ENCODE measurements around the gene ZMAT3. TPM values are rescaled to one million over a fixed set of nuclear protein-coding genes. Genes with fewer than 3 reads are reported as not detected.

ZMAT3 gene
- total and polyA plus RNA-seq, 2 of the 8 experiments (the other 6 are each of a cell fraction or from before 2014, with no cell fraction given), result 5.0 to 9.2 TPM

DNA sequence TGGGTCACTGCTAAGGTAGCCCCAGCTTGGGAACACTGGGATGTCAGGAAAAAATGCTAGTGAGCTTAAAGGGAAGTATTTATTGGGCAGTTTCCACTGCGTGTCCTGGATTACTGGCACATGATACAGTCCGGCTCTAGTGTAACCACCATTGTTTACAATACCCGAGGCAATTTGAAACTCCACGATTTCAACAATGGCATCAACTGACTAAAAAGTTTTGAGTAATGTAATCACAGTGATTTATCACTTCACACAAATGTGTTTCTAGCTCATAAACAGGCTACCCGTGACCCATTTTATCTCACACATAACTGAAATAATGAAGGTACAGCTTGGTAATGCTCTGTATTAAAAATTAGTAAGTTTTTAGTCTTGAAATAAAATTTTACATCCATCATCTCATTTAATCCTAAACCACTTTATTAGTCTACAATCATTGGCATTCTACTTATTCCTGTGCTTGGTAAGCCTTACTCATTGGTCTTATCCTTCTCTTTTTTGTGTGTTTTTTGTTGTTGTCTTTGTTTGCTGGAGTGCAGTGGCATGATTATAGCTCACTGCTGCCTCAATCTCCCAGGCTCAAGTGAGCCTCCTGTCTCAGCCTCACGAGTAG is 7.6 kb downstream of the ZMAT3 start:
- no peaks in the 10 kb centered on the region for H3K27me3 ChIP-seq (replicated peaks in 1 of 4; ENCODE audit: control insufficient read depth in 3 of 4, extremely low read depth in 1 of 4, insufficient read depth in 3 of 4, low read length in 3 of 4)
- H3K4me3 ChIP-seq (ENCODE audit: extremely low read depth in 1 of 4, insufficient read depth in 2 of 4, low read depth in 3 of 4, low read length in 4 of 4), result no peak overlapping the region
- H3K27ac ChIP-seq (ENCODE audit: low read depth, low read length), result no peak overlapping the region
- H4K5ac ChIP-seq (ENCODE audit: insufficient read length, low read depth, low read length), result no peak overlapping the region
- H3K14ac ChIP-seq (ENCODE audit: insufficient read length), result no peak overlapping the region
- H3K23ac ChIP-seq (ENCODE audit: insufficient read length), result no peak overlapping the region
- H2BK120ac ChIP-seq (replicated peaks; ENCODE audit: low read depth, low read length), result no peak overlapping the region
- H2AK5ac ChIP-seq (ENCODE audit: low read depth, low read length), result no peak overlapping the region; the same call in 1 of the 2 replicates
- DNase-seq (ENCODE audit: low read depth in 1 of 2, low spot score in 2 of 2) (no peak), FAIRE-seq (no peak)
- no peak overlapping the region for H2BK15ac ChIP-seq (ENCODE audit: low read length)
- H3K23me2 ChIP-seq (ENCODE audit: low read depth, low read length), result no peaks in the 10 kb centered on the region
- no peak overlapping the region for H2BK12ac ChIP-seq (ENCODE audit: low read depth, low read length)
- H4K20me1 ChIP-seq (replicated peaks in 1 of 2; ENCODE audit: control insufficient read depth in 1 of 2, insufficient read depth in 2 of 2, low read length in 2 of 2), result no peaks in the 10 kb centered on the region
- no peak overlapping the region for H3K4ac ChIP-seq (replicated peaks; ENCODE audit: insufficient read length, low read depth, low read length)
- H4K8ac ChIP-seq (ENCODE audit: extremely low read depth, insufficient read depth, low read length), result no peak overlapping the region
- no peaks in the 10 kb centered on the region for H3K79me1 ChIP-seq (ENCODE audit: low read depth, low read length)
- H3K56ac ChIP-seq (replicated peaks; ENCODE audit: insufficient read length, low read depth, low read length), result no peak overlapping the region
- peaks cover 0 to 5% (median 0%) of the 10 kb centered on the region in 4 experiments; a peak in 1 of 7 replicates for H3K4me1 ChIP-seq (replicated peaks in 1 of 4; ENCODE audit: control insufficient read depth in 3 of 4, insufficient read depth in 4 of 4, low read length in 3 of 4)
- no peak overlapping the region for H2BK20ac ChIP-seq (ENCODE audit: low read length)
- TF ChIP-seq CTBP2 (IDR thresholded peaks at IDR 0.05; ENCODE audit: borderline replicate concordance, insufficient read depth, insufficient read length, low read length) (no peak), RBBP5 (IDR thresholded peaks at IDR 0.05; ENCODE audit: borderline replicate concordance, low read depth, low read length) (no peak), JUND (IDR thresholded peaks at IDR 0.05; ENCODE audit: low read length) (no peak), PHF8 (conservative IDR thresholded peaks at IDR 0.05; ENCODE audit: low read depth, low read length) (no peak), TBP (IDR thresholded peaks at IDR 0.05; ENCODE audit: low read depth, low read length) (no peak), RFX5 (IDR thresholded peaks at IDR 0.05; ENCODE audit: borderline replicate concordance, low read depth, low read length) (no peak), GTF2F1 (IDR thresholded peaks at IDR 0.05; ENCODE audit: borderline replicate concordance, low read depth, low read length) (no peak), SP1 (IDR thresholded peaks at IDR 0.05; ENCODE audit: low read depth, low read length) (no peak)
- TF ChIP-seq, protein P1, sequence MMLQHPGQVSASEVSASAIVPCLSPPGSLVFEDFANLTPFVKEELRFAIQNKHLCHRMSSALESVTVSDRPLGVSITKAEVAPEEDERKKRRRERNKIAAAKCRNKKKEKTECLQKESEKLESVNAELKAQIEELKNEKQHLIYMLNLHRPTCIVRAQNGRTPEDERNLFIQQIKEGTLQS (IDR thresholded peaks at IDR 0.05; ENCODE audit: insufficient read depth, low read depth, low read length), result no peak
- TF ChIP-seq, protein P2, sequence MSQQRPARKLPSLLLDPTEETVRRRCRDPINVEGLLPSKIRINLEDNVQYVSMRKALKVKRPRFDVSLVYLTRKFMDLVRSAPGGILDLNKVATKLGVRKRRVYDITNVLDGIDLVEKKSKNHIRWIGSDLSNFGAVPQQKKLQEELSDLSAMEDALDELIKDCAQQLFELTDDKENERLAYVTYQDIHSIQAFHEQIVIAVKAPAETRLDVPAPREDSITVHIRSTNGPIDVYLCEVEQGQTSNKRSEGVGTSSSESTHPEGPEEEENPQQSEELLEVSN (IDR thresholded peaks at IDR 0.05), result no peak
- H2BK5ac ChIP-seq (ENCODE audit: low read depth, low read length), result no peak overlapping the region
- ChIA-PET CTCF (ENCODE audit: partially characterized antibody) (interaction anchor here (0.9 to 2.4 kb wide), 6 partner anchors 19 to 257 kb away, joined by 3 to 11 read pairs (median 4); partner anchors contain the start of gene PIK3CA), POLR2A (ENCODE audit: partially characterized antibody) (interaction anchor here (0.6 kb wide), 1 partner anchor 390 kb away, joined by 5 read pairs; no protein-coding TSS in a partner anchor)
- H2AFZ ChIP-seq (ENCODE audit: low read length), result no peak overlapping the region
- H3K36me3 ChIP-seq (ENCODE audit: control insufficient read depth in 2 of 4, insufficient read depth in 4 of 4, low read length in 3 of 4), result peaks cover 0 to 5% (median 0%) of the 10 kb centered on the region in 4 experiments; a peak in 3 of 8 replicates
- no peaks in the 10 kb centered on the region for H3K9me3 ChIP-seq (ENCODE audit: insufficient read depth in 2 of 2, low read depth in 1 of 2, low read length in 1 of 2)
- H3K18ac ChIP-seq (ENCODE audit: extremely low read depth, low read length), result no peak overlapping the region
- no peak overlapping the region for H3K9ac ChIP-seq (replicated peaks in 1 of 4; ENCODE audit: extremely low read depth in 1 of 4, low read depth in 3 of 4, low read length in 3 of 4)
- no peak overlapping the region for H3K4me2 ChIP-seq (ENCODE audit: insufficient read depth in 1 of 2, low read depth in 2 of 2, low read length in 2 of 2)
- H3K79me2 ChIP-seq (ENCODE audit: control insufficient read depth in 1 of 2, insufficient read depth in 2 of 2, low read length in 2 of 2), result no peaks in the 10 kb centered on the region
- 85% methylated on average over 6 of the region's 6 CpGs; no CpG with 5 or more reads in 1 of the 2 experiments for WGBS, 2 experiments (ENCODE audit: extremely low coverage in 1 of 2, insufficient coverage in 1 of 2, insufficient read length in 1 of 2, insufficient replicate concordance in 2 of 2, low coverage in 1 of 2, low lambda C conversion rate in 2 of 2, missing lambda C conversion rate in 1 of 2)
- no peak overlapping the region for H4K91ac ChIP-seq (replicated peaks; ENCODE audit: insufficient read length, low read length)
